ENCODE data around the gene FAM169A. TPM values are rescaled to one million over a fixed set of nuclear protein-coding genes. Genes with fewer than 3 reads are reported as not detected.
"Not testable (repeated sequence)": the region's sequence is repeated elsewhere in the genome, so short reads cannot be mapped to it uniquely, and the experiment has no call there.

FAM169A gene
- total and polyA plus RNA-seq, 12 donors = 1.7 to 36.4 (median 7.4) TPM

- intact Hi-C loops (cut with DNase I) = loop anchor here (10.0 kb wide), 2 partner anchors 90 to 150 kb away; no protein-coding TSS in a partner anchor
- H3K9me3 ChIP-seq (replicated peaks in 1 of 3) = no peaks in the 10 kb centered on the region
- no peak overlapping the region for H3K27ac ChIP-seq
- no peak for DNase-seq
- no peak for TF ChIP-seq POLR2A (IDR thresholded peaks at IDR 0.05)
- no peak for TF ChIP-seq CTCF (IDR thresholded peaks at IDR 0.05)
- H3K27me3 ChIP-seq = no peaks in the 10 kb centered on the region
- H3K36me3 ChIP-seq (replicated peaks in 1 of 2) = peaks cover 0 to 13% of the 10 kb centered on the region in 2 donors
- H3K4me3 ChIP-seq = no peak overlapping the region
- peaks cover 9 to 23% of the 10 kb centered on the region in 2 donors for H3K4me1 ChIP-seq (replicated peaks in 1 of 2)
- WGBS, 4 donors = 78 to 88% (median 85%) methylated on average over 9 of the region's 9 CpGs
Measured at GRCh38 chr5:74765201-74765600, 101.0 kb downstream of the FAM169A start.

GRCh38 chr5:74763504-74763903, 102.7 kb downstream of the FAM169A start:
- Histone ChIP-seq H3K9me3 (replicated peaks in 1 of 3) (no peaks in the 10 kb centered on the region), H3K4me3 (no peak overlapping the region), H3K4me1 (replicated peaks in 1 of 2) (peaks cover 9 to 22% of the 10 kb centered on the region in 2 donors), H3K27me3 (no peaks in the 10 kb centered on the region), H3K27ac (no peak overlapping the region), H3K36me3 (replicated peaks in 1 of 2) (peaks cover 0 to 3% of the 10 kb centered on the region in 2 donors)
- no peak for DNase-seq
- intact Hi-C loops (cut with DNase I) = loop anchor here (10.0 kb wide), 2 partner anchors 89 to 151 kb away; no protein-coding TSS in a partner anchor
- TF ChIP-seq CTCF (IDR thresholded peaks at IDR 0.05) (no peak), POLR2A (IDR thresholded peaks at IDR 0.05) (no peak)

GRCh38 chr5:74762599-74762998, 103.6 kb downstream of the FAM169A start:
- Histone ChIP-seq H3K4me3 (no peak overlapping the region), H3K9me3 (replicated peaks in 1 of 3) (no peaks in the 10 kb centered on the region), H3K27me3 (no peaks in the 10 kb centered on the region), H3K27ac (no peak overlapping the region), H3K4me1 (replicated peaks in 1 of 2) (peaks cover 9 to 13% of the 10 kb centered on the region in 2 donors), H3K36me3 (replicated peaks in 1 of 2) (peaks cover 0 to 11% of the 10 kb centered on the region in 2 donors)
- TF ChIP-seq POLR2A (IDR thresholded peaks at IDR 0.05) = no peak
- intact Hi-C loops (cut with DNase I) = loop anchor here (10.0 kb wide), 2 partner anchors 88 to 152 kb away; no protein-coding TSS in a partner anchor
- 88 to 98% (median 97%) methylated on average over 2 of the region's 2 CpGs for WGBS, 4 donors
- DNase-seq = no peak

GRCh38 chr5:74761241-74761640, 104.9 kb downstream of the FAM169A start:
- intact Hi-C loops (cut with DNase I) = loop anchor here (10.0 kb wide), 2 partner anchors 86 to 154 kb away; no protein-coding TSS in a partner anchor
- DNase-seq = no peak
- peaks cover 0 to 23% of the 10 kb centered on the region in 2 donors for H3K36me3 ChIP-seq (replicated peaks in 1 of 2)
- H3K4me1 ChIP-seq (replicated peaks in 1 of 2) = peaks cover 7 to 10% of the 10 kb centered on the region in 2 donors
- no peaks in the 10 kb centered on the region for H3K9me3 ChIP-seq (replicated peaks in 1 of 3)
- 86 to 96% (median 87%) methylated on average over 1 of the region's 1 CpG for WGBS, 4 donors
- no peak overlapping the region for H3K27ac ChIP-seq
- no peaks in the 10 kb centered on the region for H3K27me3 ChIP-seq
- TF ChIP-seq CTCF (IDR thresholded peaks at IDR 0.05) (no peak), POLR2A (IDR thresholded peaks at IDR 0.05) (no peak)
- no peak overlapping the region for H3K4me3 ChIP-seq

- peaks cover 0 to 24% of the 10 kb centered on the region in 2 donors for H3K36me3 ChIP-seq (replicated peaks in 1 of 2)
- H3K4me1 ChIP-seq (replicated peaks in 1 of 2); intact Hi-C loops (cut with DNase I); DNase-seq; H3K9me3 ChIP-seq (replicated peaks in 1 of 3); H3K27ac ChIP-seq; H3K4me3 ChIP-seq; H3K27me3 ChIP-seq: not testable (repeated sequence)
- 97 to 100% (median 98%) methylated on average over 4 of the region's 4 CpGs for WGBS, 4 donors
Measured at GRCh38 chr5:74748742-74749141, 117.4 kb downstream of the FAM169A start.

Data from adrenal gland (tissue), 12 donors.